NCI-H69 (cell line): ENCODE data around the gene MLYCD.

Experiments
- DNase-seq: peaks from one replicate; lab custom pipeline; 2025; lab: John Stamatoyannopoulos, UW

The MLYCD gene

GRCh38 chr16:83970430-83970815 is 71.5 kb downstream of the MLYCD start:
- no peak for DNase-seq

GRCh38 chr16:83971165-83972130 is 72.5 kb downstream of the MLYCD start:
- DNase-seq: peak; percentile 6

- no peak for DNase-seq
These were observed 73.5 kb downstream of the MLYCD start for GRCh38 chr16:83972256-83973008.

GRCh38 chr16:83973077-83973476 is 74.2 kb downstream of the MLYCD start:
- no peak for DNase-seq

GRCh38 chr16:83973581-83974385 is 74.9 kb downstream of the MLYCD start:
- no peak for DNase-seq

GRCh38 chr16:83974475-83974874 is 75.6 kb downstream of the MLYCD start:
- no peak for DNase-seq

GRCh38 chr16:83975590-83976260 is 76.8 kb downstream of the MLYCD start:
- no peak for DNase-seq
